Loucy (cell line): ENCODE results near the gene GRIP1.

Experiments used
- H2AFZ ChIP-seq: fragments of 200-600 bp; sonication (generic); 2 replicates; pipeline ENCODE4 v1.6.0; 2016; ENCODE audit warnings: antibody characterized with exemption, mild to moderate bottlenecking, low read length, moderate library complexity
- H3F3A ChIP-seq: fragments of 200-600 bp; 2 replicates; pipeline ENCODE4 v1.6.0; 2016; ENCODE audit warnings: antibody characterized with exemption, low read depth, mild to moderate bottlenecking
- H3K27me3 ChIP-seq: fragments of 200-600 bp; sonication (generic); 2 replicates; pipeline ENCODE4 v1.6.1; 2014; ENCODE audit warnings: low read length, mild to moderate bottlenecking; ENCODE audit not compliant: insufficient read depth, poor library complexity, severe bottlenecking
- H3K36me3 ChIP-seq: fragments of 200-600 bp; sonication (generic); 2 replicates; pipeline ENCODE4 v1.6.1; 2016; ENCODE audit warnings: low read length; ENCODE audit not compliant: insufficient read depth
- H3K4me1 ChIP-seq: fragments of 200-600 bp; sonication (generic); 2 replicates; pipeline ENCODE4 v1.5.1; 2014; ENCODE audit warnings: low read length, mild to moderate bottlenecking; ENCODE audit not compliant: insufficient read depth, poor library complexity, severe bottlenecking
- H3K4me2 ChIP-seq: fragments of 200-600 bp; sonication (generic); 2 replicates; pipeline ENCODE4 v1.6.0; 2014; ENCODE audit warnings: antibody characterized with exemption, low read length, low read depth, mild to moderate bottlenecking; ENCODE audit not compliant: poor library complexity, severe bottlenecking
- H3K4me3 ChIP-seq: fragments of 200-600 bp; sonication (generic); 2 replicates; pipeline ENCODE4 v1.5.1; 2014; ENCODE audit warnings: low read length, mild to moderate bottlenecking, mixed read lengths; ENCODE audit not compliant: poor library complexity, severe bottlenecking
- H3K79me2 ChIP-seq: fragments of 200-600 bp; sonication (generic); 2 replicates; pipeline ENCODE4 v1.6.1; 2014; ENCODE audit warnings: low read length; ENCODE audit not compliant: insufficient read depth
- H3K9ac ChIP-seq: fragments of 200-600 bp; sonication (generic); 2 replicates; pipeline ENCODE4 v1.6.0; 2014; ENCODE audit warnings: mild to moderate bottlenecking, low read depth, low read length, moderate library complexity; ENCODE audit not compliant: poor library complexity, severe bottlenecking
- H3K9me2 ChIP-seq: fragments of 200-600 bp; sonication (generic); replicated peaks from 2 replicates; pipeline ENCODE4 v1.6.1; 2016; ENCODE audit warnings: low read depth, low read length, mixed read lengths
- H3K9me3 ChIP-seq: fragments of 200-600 bp; sonication (generic); 2 replicates; pipeline ENCODE4 v1.6.1; 2014; ENCODE audit warnings: mild to moderate bottlenecking, antibody characterized with exemption, low read length, low read depth; ENCODE audit not compliant: insufficient read depth
- H4K20me1 ChIP-seq: fragments of 200-600 bp; sonication (generic); 2 replicates; pipeline ENCODE4 v1.6.0; 2014; ENCODE audit warnings: antibody characterized with exemption, low read length, mild to moderate bottlenecking; ENCODE audit not compliant: insufficient read depth, poor library complexity, severe bottlenecking
- EZH2phosphoT487 ChIP-seq: fragments of 200-600 bp; IDR thresholded peaks from 2 replicates; pipeline ENCODE4 v1.6.1; 2018; ENCODE audit warnings: antibody characterized with exemption, mild to moderate bottlenecking, moderate library complexity, borderline replicate concordance
- TF ChIP-seq, protein P1 (sequence below): fragments of 200-600 bp; sonication (generic); conservative IDR thresholded peaks from 2 replicates; pipeline ENCODE4 v1.5.1; 2014; ENCODE audit warnings: mild to moderate bottlenecking, antibody characterized with exemption, low read length

Gene GRIP1

GRCh38 chr12:66423266-66423665 lies 255.6 kb downstream of the GRIP1 start:
- Histone ChIP-seq H3K79me2 (no peaks in the 10 kb centered on the region), H2AFZ (no peak overlapping the region), H3K36me3 (no peaks in the 10 kb centered on the region), H3K9me2 (no peaks in the 10 kb centered on the region), H3K4me3 (no peak overlapping the region), H3K9me3 (peaks cover 6% of the 10 kb centered on the region; the same call in 1 of the 2 replicates), H3F3A (no peaks in the 10 kb centered on the region), H3K27me3 (no peaks in the 10 kb centered on the region), H3K4me1 (no peaks in the 10 kb centered on the region), H4K20me1 (no peaks in the 10 kb centered on the region), H3K9ac (no peak overlapping the region), H3K4me2 (no peak overlapping the region)
- no peak for TF ChIP-seq EZH2phosphoT487
- TF ChIP-seq, protein P1, sequence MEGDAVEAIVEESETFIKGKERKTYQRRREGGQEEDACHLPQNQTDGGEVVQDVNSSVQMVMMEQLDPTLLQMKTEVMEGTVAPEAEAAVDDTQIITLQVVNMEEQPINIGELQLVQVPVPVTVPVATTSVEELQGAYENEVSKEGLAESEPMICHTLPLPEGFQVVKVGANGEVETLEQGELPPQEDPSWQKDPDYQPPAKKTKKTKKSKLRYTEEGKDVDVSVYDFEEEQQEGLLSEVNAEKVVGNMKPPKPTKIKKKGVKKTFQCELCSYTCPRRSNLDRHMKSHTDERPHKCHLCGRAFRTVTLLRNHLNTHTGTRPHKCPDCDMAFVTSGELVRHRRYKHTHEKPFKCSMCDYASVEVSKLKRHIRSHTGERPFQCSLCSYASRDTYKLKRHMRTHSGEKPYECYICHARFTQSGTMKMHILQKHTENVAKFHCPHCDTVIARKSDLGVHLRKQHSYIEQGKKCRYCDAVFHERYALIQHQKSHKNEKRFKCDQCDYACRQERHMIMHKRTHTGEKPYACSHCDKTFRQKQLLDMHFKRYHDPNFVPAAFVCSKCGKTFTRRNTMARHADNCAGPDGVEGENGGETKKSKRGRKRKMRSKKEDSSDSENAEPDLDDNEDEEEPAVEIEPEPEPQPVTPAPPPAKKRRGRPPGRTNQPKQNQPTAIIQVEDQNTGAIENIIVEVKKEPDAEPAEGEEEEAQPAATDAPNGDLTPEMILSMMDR, result no peak

- Histone ChIP-seq H3K27me3 (no peaks in the 10 kb centered on the region), H3K9me3 (no peaks in the 10 kb centered on the region), H3K9ac (no peak overlapping the region), H4K20me1 (no peaks in the 10 kb centered on the region), H3K36me3 (no peaks in the 10 kb centered on the region), H3K4me2 (no peak overlapping the region), H3K79me2 (no peaks in the 10 kb centered on the region), H3K4me1 (no peaks in the 10 kb centered on the region), H3K4me3 (no peak overlapping the region), H3F3A (no peaks in the 10 kb centered on the region), H3K9me2 (no peaks in the 10 kb centered on the region), H2AFZ (no peak overlapping the region)
- TF ChIP-seq EZH2phosphoT487, result no peak
- TF ChIP-seq, protein P1, result no peak
Measured at GRCh38 chr12:66418908-66419307, 260.0 kb downstream of the GRIP1 start.

DNA sequence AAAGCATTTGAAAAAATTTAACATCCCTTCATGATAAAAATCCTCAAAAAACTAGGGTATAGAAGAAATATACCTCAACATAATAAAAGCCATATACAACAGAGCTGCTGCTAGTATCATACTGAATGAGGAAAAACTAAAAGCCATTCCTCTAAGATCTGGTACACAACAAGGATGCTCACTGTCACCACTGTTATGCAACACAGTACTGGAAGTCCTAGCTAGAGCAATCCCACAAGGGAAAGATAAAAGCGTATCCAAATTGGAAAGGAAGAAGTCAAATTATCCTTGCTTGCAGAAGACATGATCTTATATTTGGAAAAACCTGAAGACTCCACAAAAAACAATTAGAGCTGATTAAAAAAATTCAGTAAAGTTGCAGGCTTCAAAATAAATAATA lies 261.7 kb downstream of the GRIP1 start:
- no peak overlapping the region for H3K4me2 ChIP-seq
- TF ChIP-seq EZH2phosphoT487, result no peak
- H3K4me1 ChIP-seq, result no peaks in the 10 kb centered on the region
- no peak overlapping the region for H2AFZ ChIP-seq
- no peaks in the 10 kb centered on the region for H3K36me3 ChIP-seq
- H3K9me2 ChIP-seq, result no peaks in the 10 kb centered on the region
- no peaks in the 10 kb centered on the region for H3K9me3 ChIP-seq
- no peak overlapping the region for H3K4me3 ChIP-seq
- no peaks in the 10 kb centered on the region for H3K79me2 ChIP-seq
- H3K9ac ChIP-seq, result no peak overlapping the region
- no peaks in the 10 kb centered on the region for H3F3A ChIP-seq
- no peaks in the 10 kb centered on the region for H4K20me1 ChIP-seq
- H3K27me3 ChIP-seq, result no peaks in the 10 kb centered on the region

- no peaks in the 10 kb centered on the region for H3K27me3 ChIP-seq
- peak overlapping the region; percentile 46 for H3K9ac ChIP-seq
- peaks cover 10% of the 10 kb centered on the region for H3K4me1 ChIP-seq
- no peaks in the 10 kb centered on the region for H3K36me3 ChIP-seq
- no peak for TF ChIP-seq EZH2phosphoT487
- TF ChIP-seq, protein P1, result peak; percentile 92
- no peak overlapping the region for H3K4me3 ChIP-seq
- H3K79me2 ChIP-seq, result no peaks in the 10 kb centered on the region
- no peak overlapping the region for H3K4me2 ChIP-seq
- H2AFZ ChIP-seq, result peak overlapping the region; percentile 69; the same call in 1 of the 2 replicates
- no peaks in the 10 kb centered on the region for H4K20me1 ChIP-seq
- H3K9me3 ChIP-seq, result no peaks in the 10 kb centered on the region
- no peaks in the 10 kb centered on the region for H3K9me2 ChIP-seq
- no peaks in the 10 kb centered on the region for H3F3A ChIP-seq
Measured at GRCh38 chr12:66409195-66409871, 269.5 kb downstream of the GRIP1 start.
